GM23338 (cell line): Measurements from ENCODE around the gene CD300C. TPM values are rescaled to one million over a fixed set of nuclear protein-coding genes. Genes with fewer than 3 reads are reported as not detected.

ENCODE experiments used
- ATAC-seq: fragments of 200-7000 bp; cut with Tn5 transposase; 3 replicates; pipeline ENCODE4 v1.9.1; 2020
- DNase-seq: peaks from one replicate; pipeline ENCODE4 v3.0.0-alpha.2; 2015; ENCODE audit warnings: low spot score
- H2AFZ ChIP-seq: fragments of 200-600 bp; sonication (generic); 2 replicates; pipeline ENCODE4 v1.8.0; 2016; ENCODE audit warnings: antibody characterized with exemption, mild to moderate bottlenecking, moderate library complexity
- H3F3A ChIP-seq: fragments of 200-600 bp; sonication (generic); replicated peaks from 2 replicates; pipeline ENCODE4 v1.8.0; 2017; ENCODE audit warnings: antibody characterized with exemption, mixed run types, low read depth
- H3K27ac ChIP-seq: fragments of 200-600 bp; sonication (generic); 2 replicates; pipeline ENCODE4 v1.6.1; 2016; ENCODE audit warnings: low read depth
- H3K27me3 ChIP-seq: fragments of 200-600 bp; sonication (generic); 2 replicates; pipeline ENCODE4 v1.8.0; 2016; ENCODE audit warnings: mild to moderate bottlenecking, mixed run types, moderate library complexity; ENCODE audit not compliant: insufficient read depth
- H3K36me3 ChIP-seq: fragments of 200-600 bp; sonication (generic); 2 replicates; pipeline ENCODE4 v1.8.0; 2016; ENCODE audit warnings: mild to moderate bottlenecking; ENCODE audit not compliant: insufficient read depth
- H3K4me1 ChIP-seq: fragments of 200-600 bp; sonication (generic); 2 replicates; pipeline ENCODE4 v1.8.0; 2016; ENCODE audit warnings: mild to moderate bottlenecking, moderate library complexity; ENCODE audit not compliant: insufficient read depth
- H3K4me2 ChIP-seq: fragments of 200-600 bp; sonication (generic); 2 replicates; pipeline ENCODE4 v1.7.1; 2017; ENCODE audit warnings: mixed run types
- H3K4me3 ChIP-seq: fragments of 200-600 bp; sonication (generic); 2 replicates; pipeline ENCODE4 v1.6.1; 2016; ENCODE audit warnings: mixed run types
- H3K79me2 ChIP-seq: fragments of 200-600 bp; sonication (generic); replicated peaks from 2 replicates; pipeline ENCODE4 v1.8.0; 2017; ENCODE audit warnings: mild to moderate bottlenecking; ENCODE audit not compliant: insufficient read depth
- H3K9me2 ChIP-seq: fragments of 200-600 bp; sonication (generic); 2 replicates; pipeline ENCODE4 v1.8.0; 2017; ENCODE audit not compliant: insufficient read depth
- H4K20me1 ChIP-seq: fragments of 200-600 bp; sonication (generic); replicated peaks from 2 replicates; pipeline ENCODE4 v1.8.0; 2017; ENCODE audit warnings: mild to moderate bottlenecking; ENCODE audit not compliant: insufficient read depth
- H3K27ac Mint-ChIP-seq: 2 replicates; pipeline ENCODE4 v1.8.0; 2020; ENCODE audit warnings: inconsistent platforms, mild to moderate bottlenecking, moderate library complexity, mixed read lengths
- H3K27me3 Mint-ChIP-seq: 3 replicates; pipeline ENCODE4 v1.8.0; 2022; ENCODE audit warnings: low read depth, mild to moderate bottlenecking, moderate library complexity, mixed read lengths, inconsistent platforms; ENCODE audit not compliant: insufficient read depth, poor library complexity
- H3K36me3 Mint-ChIP-seq: 3 replicates; pipeline ENCODE4 v1.8.0; 2021; ENCODE audit warnings: low read depth, mild to moderate bottlenecking, inconsistent platforms, moderate library complexity, mixed read lengths
- H3K4me1 Mint-ChIP-seq: 3 replicates; pipeline ENCODE4 v1.8.0; 2020; ENCODE audit warnings: mild to moderate bottlenecking, inconsistent platforms, mixed read lengths
- H3K4me3 Mint-ChIP-seq: 3 replicates; pipeline ENCODE4 v1.8.0; 2021; ENCODE audit warnings: moderate library complexity, mild to moderate bottlenecking, inconsistent platforms, mixed read lengths
- H3K9me3 Mint-ChIP-seq: 3 replicates; pipeline ENCODE4 v1.8.0; 2020; ENCODE audit warnings: moderate library complexity, mild to moderate bottlenecking, inconsistent platforms, mixed read lengths
- CREB1 ChIP-seq: fragments of 250-450 bp; sonication (Bioruptor Pico); IDR thresholded peaks from 2 replicates; pipeline ENCODE4 v1.5.0; 2020; ENCODE audit warnings: low read depth, mild to moderate bottlenecking, moderate library complexity
- CTCF ChIP-seq, 2 experiments: fragments of 200-600 bp in 1 of 2; sonication (generic) in 1 of 2; conservative IDR thresholded peaks; 2 replicates each; pipeline versions ENCODE4 v1.5.1 to v1.6.1; 2016 to 2017; ENCODE audit warnings: antibody characterized with exemption in 2 of 2, low read depth in 2 of 2, mild to moderate bottlenecking in 2 of 2, moderate library complexity in 1 of 2
- EZH2phosphoT487 ChIP-seq: fragments of 200-600 bp; sonication (generic); IDR thresholded peaks from one replicate; pipeline ENCODE4 v1.8.1; 2018; ENCODE audit warnings: antibody characterized with exemption; ENCODE audit not compliant: unreplicated experiment
- NANOG ChIP-seq: IDR thresholded peaks from 2 replicates; pipeline ENCODE4 v1.6.1; 2016; ENCODE audit warnings: antibody characterized with exemption, borderline replicate concordance
- POLR2AphosphoS5 ChIP-seq: IDR thresholded peaks from 2 replicates; pipeline ENCODE4 v1.6.1; 2016; ENCODE audit warnings: antibody characterized with exemption, low read depth
- ZNF114 ChIP-seq: fragments of 250-450 bp; sonication (Bioruptor Pico); IDR thresholded peaks from 2 replicates; pipeline ENCODE4 v1.5.0; 2020; ENCODE audit warnings: mild to moderate bottlenecking, moderate library complexity
- polyA plus RNA-seq: library from polyadenylated mRNA; unstranded; fragments of >200 nt; fragmentation: Nextera tagmentation; extraction: Ambion mirVana; gene quantifications from 2 replicates; pipeline ENCODE4 v1.2.1, GENCODE V29; 2016
- total RNA-seq: library from RNA; depleted of rRNA; stranded (reverse); fragments of >200 nt; shearing (Covaris generic); gene quantifications from 2 replicates; pipeline ENCODE4 v1.2.3, GENCODE V29; 2014
- TF ChIP-seq, protein P1 (sequence below): fragments of 250-450 bp; sonication (Bioruptor Pico); IDR thresholded peaks from 2 replicates; pipeline ENCODE4 v1.5.0; 2020; ENCODE audit warnings: mild to moderate bottlenecking, moderate library complexity
- TF ChIP-seq, protein P2 (sequence below): IDR thresholded peaks from 2 replicates; pipeline ENCODE4 v1.6.1; 2016; ENCODE audit warnings: antibody characterized with exemption

The CD300C gene
- total and polyA plus RNA-seq, 2 experiments from 2014 or later = not detected

DNA sequence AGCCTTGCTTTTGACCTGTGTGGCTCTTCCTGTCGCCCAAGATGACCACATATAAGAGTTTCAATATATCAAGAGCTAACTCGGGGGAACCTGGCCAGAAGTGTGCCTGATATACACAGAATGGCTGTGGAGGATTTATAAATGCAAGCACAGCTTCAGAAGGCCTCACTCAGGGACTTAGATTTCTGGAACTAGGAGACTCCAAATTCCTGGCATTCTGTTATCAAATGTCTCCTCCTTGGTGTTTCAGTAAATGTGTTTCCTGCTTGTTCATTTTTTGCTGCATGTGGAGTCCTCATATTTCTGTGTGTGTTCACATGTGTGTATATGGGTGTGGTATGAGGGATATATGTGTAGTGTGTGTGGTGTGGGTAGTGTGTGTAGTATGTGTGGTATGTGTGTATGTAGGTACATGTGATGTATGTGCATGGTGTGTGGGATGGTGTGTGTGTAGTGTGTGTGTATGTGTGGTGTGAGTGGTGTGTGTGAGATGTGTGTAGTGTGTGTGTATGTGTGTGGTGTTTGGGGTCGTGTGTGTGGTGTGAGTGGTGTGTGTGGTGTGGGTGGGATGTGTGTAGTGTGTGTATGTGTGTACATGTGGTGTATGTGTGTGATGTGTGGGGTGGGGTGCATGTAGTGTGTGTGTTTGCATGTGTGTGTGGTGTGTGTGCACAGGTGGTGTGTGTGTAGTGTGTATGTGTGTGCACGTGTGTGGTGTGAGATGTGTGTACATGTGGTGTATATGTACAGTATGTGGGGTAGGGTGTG is 22.4 kb upstream of the CD300C start:
- Mint-ChIP-seq H3K9me3 (no peaks in the 10 kb centered on the region; the same call in 2 of the 3 replicates), H3K36me3 (no peaks in the 10 kb centered on the region; the same call in 2 of the 3 replicates), H3K27me3 (peaks cover 9% of the 10 kb centered on the region), H3K4me1 (peaks cover 4% of the 10 kb centered on the region; the same call in 2 of the 3 replicates), H3K4me3 (no peak overlapping the region), H3K27ac (no peak overlapping the region)
- Histone ChIP-seq H2AFZ (no peak overlapping the region), H3K36me3 (no peaks in the 10 kb centered on the region), H3K4me3 (no peak overlapping the region), H3F3A (0 out of 2 replicates have a peak, but pooled peaks cover 3% of the 10 kb centered on the region), H4K20me1 (no peaks in the 10 kb centered on the region), H3K27ac (no peak overlapping the region), H3K4me1 (no peaks in the 10 kb centered on the region), H3K27me3 (no peaks in the 10 kb centered on the region), H3K4me2 (no peak overlapping the region), H3K9me2 (no peaks in the 10 kb centered on the region), H3K79me2 (no peaks in the 10 kb centered on the region)
- ATAC-seq (no peak), DNase-seq (no peak)
- TF ChIP-seq CREB1 (CRISPR knock-in tag) (no peak), CTCF (conservative IDR thresholded peaks at IDR 0.05; ENCODE audit: low read depth in 2 of 2) (no peak)

DNA sequence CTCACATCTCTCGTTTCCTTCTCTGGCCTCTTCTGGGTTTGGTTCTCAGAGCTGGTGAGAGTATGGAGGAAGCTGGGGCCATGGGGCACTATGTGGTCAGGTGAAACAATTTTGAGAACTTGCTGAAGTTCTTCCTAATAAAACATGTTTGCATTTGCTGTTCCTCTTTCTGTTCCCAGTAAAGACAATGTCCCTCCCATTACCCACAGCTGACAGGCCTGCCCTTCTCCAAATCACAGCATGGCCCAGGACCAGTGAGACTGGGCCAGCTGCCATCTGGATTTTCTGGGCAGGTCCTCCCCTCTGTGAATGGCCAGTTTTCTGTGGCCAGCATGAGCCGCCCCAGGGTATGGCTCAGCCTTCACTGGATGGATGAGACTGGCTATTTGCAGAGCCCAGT is 21.5 kb upstream of the CD300C start, which contains the start of gene CD300H:
Gene CD300H (minus strand): TSS at position 113 of the 400 bp plus-strand sequence.
- no peak within 1 kb of the TSS for H3K27ac Mint-ChIP-seq
- no peaks in the 10 kb centered on the region for H3K36me3 ChIP-seq
- H3K9me3 Mint-ChIP-seq = no peaks in the 10 kb centered on the region; the same call in 2 of the 3 replicates
- no peaks in the 10 kb centered on the region for H3K79me2 ChIP-seq
- H3K4me3 ChIP-seq = no peak within 1 kb of the TSS
- no peaks in the 10 kb centered on the region for H3K9me2 ChIP-seq
- no peak for DNase-seq
- H3K4me2 ChIP-seq = no peak within 1 kb of the TSS
- peak within 1 kb of the TSS; percentile 85 for H2AFZ ChIP-seq
- no peaks in the 10 kb centered on the region; the same call in 2 of the 3 replicates for H3K36me3 Mint-ChIP-seq
- H3K27me3 ChIP-seq = no peaks in the 10 kb centered on the region
- H3F3A ChIP-seq = 0 out of 2 replicates have a peak, but pooled peaks cover 3% of the 10 kb centered on the region
- ATAC-seq = no peak
- H3K4me1 Mint-ChIP-seq = peaks cover 4% of the 10 kb centered on the region; the same call in 2 of the 3 replicates
- no peak within 1 kb of the TSS for H3K4me3 Mint-ChIP-seq
- no peak within 1 kb of the TSS for H3K27ac ChIP-seq
- H3K4me1 ChIP-seq = no peaks in the 10 kb centered on the region
- peaks cover 9% of the 10 kb centered on the region for H3K27me3 Mint-ChIP-seq
- no peaks in the 10 kb centered on the region for H4K20me1 ChIP-seq
- TF ChIP-seq, protein P1, sequence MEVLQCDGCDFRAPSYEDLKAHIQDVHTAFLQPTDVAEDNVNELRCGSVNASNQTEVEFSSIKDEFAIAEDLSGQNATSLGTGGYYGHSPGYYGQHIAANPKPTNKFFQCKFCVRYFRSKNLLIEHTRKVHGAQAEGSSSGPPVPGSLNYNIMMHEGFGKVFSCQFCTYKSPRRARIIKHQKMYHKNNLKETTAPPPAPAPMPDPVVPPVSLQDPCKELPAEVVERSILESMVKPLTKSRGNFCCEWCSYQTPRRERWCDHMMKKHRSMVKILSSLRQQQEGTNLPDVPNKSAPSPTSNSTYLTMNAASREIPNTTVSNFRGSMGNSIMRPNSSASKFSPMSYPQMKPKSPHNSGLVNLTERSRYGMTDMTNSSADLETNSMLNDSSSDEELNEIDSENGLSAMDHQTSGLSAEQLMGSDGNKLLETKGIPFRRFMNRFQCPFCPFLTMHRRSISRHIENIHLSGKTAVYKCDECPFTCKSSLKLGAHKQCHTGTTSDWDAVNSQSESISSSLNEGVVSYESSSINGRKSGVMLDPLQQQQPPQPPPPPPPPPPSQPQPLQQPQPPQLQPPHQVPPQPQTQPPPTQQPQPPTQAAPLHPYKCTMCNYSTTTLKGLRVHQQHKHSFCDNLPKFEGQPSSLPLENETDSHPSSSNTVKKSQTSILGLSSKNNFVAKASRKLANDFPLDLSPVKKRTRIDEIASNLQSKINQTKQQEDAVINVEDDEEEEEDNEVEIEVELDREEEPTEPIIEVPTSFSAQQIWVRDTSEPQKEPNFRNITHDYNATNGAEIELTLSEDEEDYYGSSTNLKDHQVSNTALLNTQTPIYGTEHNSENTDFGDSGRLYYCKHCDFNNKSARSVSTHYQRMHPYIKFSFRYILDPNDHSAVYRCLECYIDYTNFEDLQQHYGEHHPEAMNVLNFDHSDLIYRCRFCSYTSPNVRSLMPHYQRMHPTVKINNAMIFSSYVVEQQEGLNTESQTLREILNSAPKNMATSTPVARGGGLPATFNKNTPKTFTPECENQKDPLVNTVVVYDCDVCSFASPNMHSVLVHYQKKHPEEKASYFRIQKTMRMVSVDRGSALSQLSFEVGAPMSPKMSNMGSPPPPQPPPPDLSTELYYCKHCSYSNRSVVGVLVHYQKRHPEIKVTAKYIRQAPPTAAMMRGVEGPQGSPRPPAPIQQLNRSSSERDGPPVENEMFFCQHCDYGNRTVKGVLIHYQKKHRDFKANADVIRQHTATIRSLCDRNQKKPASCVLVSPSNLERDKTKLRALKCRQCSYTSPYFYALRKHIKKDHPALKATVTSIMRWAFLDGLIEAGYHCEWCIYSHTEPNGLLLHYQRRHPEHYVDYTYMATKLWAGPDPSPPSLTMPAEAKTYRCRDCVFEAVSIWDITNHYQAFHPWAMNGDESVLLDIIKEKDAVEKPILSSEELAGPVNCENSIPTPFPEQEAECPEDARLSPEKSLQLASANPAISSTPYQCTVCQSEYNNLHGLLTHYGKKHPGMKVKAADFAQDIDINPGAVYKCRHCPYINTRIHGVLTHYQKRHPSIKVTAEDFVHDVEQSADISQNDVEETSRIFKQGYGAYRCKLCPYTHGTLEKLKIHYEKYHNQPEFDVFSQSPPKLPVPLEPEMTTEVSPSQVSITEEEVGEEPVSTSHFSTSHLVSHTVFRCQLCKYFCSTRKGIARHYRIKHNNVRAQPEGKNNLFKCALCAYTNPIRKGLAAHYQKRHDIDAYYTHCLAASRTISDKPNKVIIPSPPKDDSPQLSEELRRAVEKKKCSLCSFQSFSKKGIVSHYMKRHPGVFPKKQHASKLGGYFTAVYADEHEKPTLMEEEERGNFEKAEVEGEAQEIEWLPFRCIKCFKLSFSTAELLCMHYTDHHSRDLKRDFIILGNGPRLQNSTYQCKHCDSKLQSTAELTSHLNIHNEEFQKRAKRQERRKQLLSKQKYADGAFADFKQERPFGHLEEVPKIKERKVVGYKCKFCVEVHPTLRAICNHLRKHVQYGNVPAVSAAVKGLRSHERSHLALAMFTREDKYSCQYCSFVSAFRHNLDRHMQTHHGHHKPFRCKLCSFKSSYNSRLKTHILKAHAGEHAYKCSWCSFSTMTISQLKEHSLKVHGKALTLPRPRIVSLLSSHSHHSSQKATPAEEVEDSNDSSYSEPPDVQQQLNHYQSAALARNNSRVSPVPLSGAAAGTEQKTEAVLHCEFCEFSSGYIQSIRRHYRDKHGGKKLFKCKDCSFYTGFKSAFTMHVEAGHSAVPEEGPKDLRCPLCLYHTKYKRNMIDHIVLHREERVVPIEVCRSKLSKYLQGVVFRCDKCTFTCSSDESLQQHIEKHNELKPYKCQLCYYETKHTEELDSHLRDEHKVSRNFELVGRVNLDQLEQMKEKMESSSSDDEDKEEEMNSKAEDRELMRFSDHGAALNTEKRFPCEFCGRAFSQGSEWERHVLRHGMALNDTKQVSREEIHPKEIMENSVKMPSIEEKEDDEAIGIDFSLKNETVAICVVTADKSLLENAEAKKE (CRISPR knock-in tag) = no peak
- TF ChIP-seq CREB1 (CRISPR knock-in tag) = no peak
- TF ChIP-seq, protein P2, sequence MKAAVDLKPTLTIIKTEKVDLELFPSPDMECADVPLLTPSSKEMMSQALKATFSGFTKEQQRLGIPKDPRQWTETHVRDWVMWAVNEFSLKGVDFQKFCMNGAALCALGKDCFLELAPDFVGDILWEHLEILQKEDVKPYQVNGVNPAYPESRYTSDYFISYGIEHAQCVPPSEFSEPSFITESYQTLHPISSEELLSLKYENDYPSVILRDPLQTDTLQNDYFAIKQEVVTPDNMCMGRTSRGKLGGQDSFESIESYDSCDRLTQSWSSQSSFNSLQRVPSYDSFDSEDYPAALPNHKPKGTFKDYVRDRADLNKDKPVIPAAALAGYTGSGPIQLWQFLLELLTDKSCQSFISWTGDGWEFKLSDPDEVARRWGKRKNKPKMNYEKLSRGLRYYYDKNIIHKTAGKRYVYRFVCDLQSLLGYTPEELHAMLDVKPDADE = no peak
- TF ChIP-seq EZH2phosphoT487 = no peak
- TF ChIP-seq POLR2AphosphoS5 = no peak
- no peak for TF ChIP-seq ZNF114 (CRISPR knock-in tag)
- TF ChIP-seq NANOG = no peak
- no peak for TF ChIP-seq CTCF (conservative IDR thresholded peaks at IDR 0.05; ENCODE audit: low read depth in 2 of 2)
